K562 (cell line): Measurements from ENCODE around the gene LAPTM4A. TPM values are rescaled to one million over a fixed set of nuclear protein-coding genes. Genes with fewer than 3 reads are reported as not detected.

Source experiments
- CBX2 ChIP-seq: fragments of 200-600 bp; sonication (generic); IDR thresholded peaks from one replicate; pipeline ENCODE4 v1.6.1; 2012; ENCODE audit warnings: mild to moderate bottlenecking, low read length, inconsistent platforms; ENCODE audit not compliant: insufficient read depth, poor library complexity, severe bottlenecking
- CREB3 ChIP-seq: fragments of 450-650 bp; conservative IDR thresholded peaks from 2 replicates; pipeline ENCODE4 v1.6.1; 2016; ENCODE audit warnings: missing genetic modification characterization, low read depth, mild to moderate bottlenecking, missing compliant biosample characterization, moderate library complexity
- CREB3L1 ChIP-seq: fragments of 450-650 bp; IDR thresholded peaks from 2 replicates; pipeline ENCODE4 v1.6.1; 2014; ENCODE audit warnings: low read depth, mild to moderate bottlenecking, moderate library complexity, borderline replicate concordance
- EGR1 ChIP-seq: fragments of 450-650 bp; conservative IDR thresholded peaks from 2 replicates; pipeline ENCODE4 v1.6.1; 2017; ENCODE audit warnings: mild to moderate bottlenecking
- GTF3C2 ChIP-seq: IDR thresholded peaks from 3 replicates; pipeline ENCODE4 v1.6.1; 2011; ENCODE audit warnings: borderline replicate concordance, mild to moderate bottlenecking, moderate library complexity; ENCODE audit not compliant: insufficient read length; ENCODE audit errors: extremely low read depth
- JUND ChIP-seq, 2 experiments: IDR thresholded peaks; 2 replicates in 1 of 2; 3 replicates in 1 of 2; pipeline ENCODE4 v1.6.1; 2011; ENCODE audit warnings: borderline replicate concordance in 2 of 2, low read depth in 2 of 2, low read length in 2 of 2, improper control_type of control experiment in 1 of 2, missing biosample characterization in 1 of 2, missing genetic modification characterization in 1 of 2, missing genetic modification reagents in 1 of 2
- KLF16 ChIP-seq: IDR thresholded peaks from 2 replicates; pipeline ENCODE4 v1.6.1; 2016; ENCODE audit warnings: antibody characterized with exemption
- L3MBTL2 ChIP-seq: fragments of 450-650 bp; IDR thresholded peaks from 2 replicates; pipeline ENCODE4 v1.6.1; 2016; ENCODE audit warnings: mild to moderate bottlenecking, moderate library complexity
- MBD1 ChIP-seq: fragments of 250-450 bp; sonication (Bioruptor Pico); IDR thresholded peaks from 2 replicates; pipeline ENCODE4 v1.8.0; 2022; ENCODE audit warnings: inconsistent platforms
- MYBL2 ChIP-seq, 2 experiments: fragments of 450-650 bp in 1 of 2; sonication (generic) in 1 of 2; formaldehyde crosslinking in 1 of 2; IDR thresholded peaks; 2 replicates each; pipeline versions ENCODE4 v1.6.1 to v1.8.1; 2017 to 2022; ENCODE audit warnings: borderline replicate concordance in 1 of 2, inconsistent platforms in 1 of 2, low read depth in 1 of 2, mild to moderate bottlenecking in 1 of 2, missing genetic modification reagents in 1 of 2, moderate library complexity in 1 of 2
- MYNN ChIP-seq, 2 experiments: sonication (generic); formaldehyde crosslinking in 1 of 2; IDR thresholded peaks; 2 replicates each; pipeline versions ENCODE4 v1.5.0 to v1.6.1; 2016 to 2020; ENCODE audit warnings: antibody characterized with exemption in 1 of 2, missing genetic modification reagents in 1 of 2
- RFX5 ChIP-seq: IDR thresholded peaks from 2 replicates; pipeline ENCODE4 v1.6.1; 2011; ENCODE audit warnings: low read depth, mild to moderate bottlenecking, improper control_type of control experiment, low read length
- SMARCA5 ChIP-seq: fragments of 450-650 bp; IDR thresholded peaks from 2 replicates; pipeline ENCODE4 v1.6.1; 2016
- TBP ChIP-seq: optimal IDR thresholded peaks from 2 replicates; pipeline ENCODE3; 2011; ENCODE audit warnings: low read depth, low read length, improper control_type of control experiment
- ZEB2 ChIP-seq: fragments of 450-650 bp; IDR thresholded peaks from 2 replicates; pipeline ENCODE4 v1.6.1; 2016
- ZNF175 ChIP-seq: fragments of 200-800 bp; sonication (Bioruptor generic); IDR thresholded peaks from 2 replicates; pipeline ENCODE4 v1.6.1; 2016; ENCODE audit warnings: low read depth, mild to moderate bottlenecking, missing genetic modification characterization, missing compliant biosample characterization
- ZNF589 ChIP-seq: fragments of 200-800 bp; sonication (Bioruptor generic); IDR thresholded peaks from 2 replicates; pipeline ENCODE4 v1.6.1; 2016; ENCODE audit warnings: low read depth, missing genetic modification characterization, missing compliant biosample characterization
- polyA plus RNA-seq, 8 experiments: library from polyadenylated mRNA; depleted of rRNA in 4 of 8; stranded (reverse) in 5 of 8; unstranded in 3 of 8; fragments of >200 nt; fragmentation: Nextera tagmentation in 2 of 8; fragmentation: Illumina TruSeq in 1 of 8; extraction: Ambion mirVana in 2 of 8; extraction: Trizol in 1 of 8; gene quantifications; 2 replicates each; pipeline versions ENCODE4 v1.2.1 to v1.2.3, GENCODE V29; 2011 to 2014; ENCODE audit warnings: inconsistent platforms in 1 of 8, missing spikeins in 1 of 8
- total RNA-seq, 7 experiments: library from RNA; depleted of rRNA in 6 of 7; stranded (reverse); fragments of >200 nt in 6 of 7; fragmentation: Illumina TruSeq in 2 of 7; extraction: Trizol in 2 of 7; gene quantifications; 2 replicates each; pipeline versions ENCODE4 v1.2.1 to v1.2.3, GENCODE V29; 2011 to 2021; ENCODE audit warnings: low replicate concordance in 1 of 7

The LAPTM4A gene
- total and polyA plus RNA-seq, 9 of the 15 experiments (the other 6 are each of a cell fraction or from before 2014, with no cell fraction given) = 13.4 to 157 (median 50.1) TPM

- TF ChIP-seq GTF3C2 = no peak
- no peak for TF ChIP-seq RFX5
- no peak for TF ChIP-seq ZEB2
- TF ChIP-seq L3MBTL2 = peak; percentile 91
- TF ChIP-seq ZNF589 (CRISPR knock-in tag) = no peak
- TF ChIP-seq EGR1 = peak; percentile 86
- peak; percentile 66 for TF ChIP-seq TBP
- 0 out of 2 replicates have a peak, but pooled peaks have one; percentile 37 for TF ChIP-seq CREB3 (tag)
- TF ChIP-seq KLF16 = no peak
- TF ChIP-seq SMARCA5 = no peak
- TF ChIP-seq MBD1 (CRISPR knock-in tag) = no peak
- 0 out of 2 replicates have a peak, but pooled peaks have one; percentile 16 for TF ChIP-seq MYNN (IDR thresholded peaks at IDR 0.05)
- TF ChIP-seq MYNN (CRISPR knock-in tag; IDR thresholded peaks at IDR 0.05) = no peak
- TF ChIP-seq CBX2 = no peak
- TF ChIP-seq ZNF175 (CRISPR knock-in tag) = peak; percentile 49; the same call in 1 of the 2 replicates
- TF ChIP-seq MYBL2 (IDR thresholded peaks at IDR 0.05; ENCODE audit: low read depth) = peak; percentile 18; the same call in 1 of the 2 replicates
- TF ChIP-seq MYBL2 (CRISPR knock-in tag; IDR thresholded peaks at IDR 0.05; ENCODE audit: borderline replicate concordance) = no peak
- TF ChIP-seq CREB3L1 = peak; percentile 100
- no peak; the same call in 1 of the 2 replicates for TF ChIP-seq JUND (IDR thresholded peaks at IDR 0.05; ENCODE audit: borderline replicate concordance, low read depth, low read length)
- TF ChIP-seq JUND (tag; IDR thresholded peaks at IDR 0.05; ENCODE audit: borderline replicate concordance, low read depth, low read length) = peak; percentile 57; the same call in 2 of the 3 replicates
Observed at GRCh38 chr2:20051532-20052228, at the start of gene LAPTM4A (continued).
